ENCODE data around the gene KCNT1.

- TF ChIP-seq CTCF (IDR thresholded peaks at IDR 0.05; ENCODE audit: low read depth, low read length) (no peak), MYC (IDR thresholded peaks at IDR 0.05; ENCODE audit: low read depth, low read length) (no peak), POLR2A (IDR thresholded peaks at IDR 0.05; ENCODE audit: extremely low read depth, insufficient read length) (no peak)
Observed at GRCh38 chr9:135792268-135793128, 90.5 kb downstream of the KCNT1 start.
